ENCODE results near the gene NSRP1. TPM values are rescaled to one million over a fixed set of nuclear protein-coding genes. Genes with fewer than 3 reads are reported as not detected.

Gene NSRP1
- total and polyA plus RNA-seq, 2 of the 8 experiments (the other 6 are each of a cell fraction or from before 2014, with no cell fraction given) = 6.1 to 22.4 TPM

GRCh38 chr17:30235386-30236296 is 119.0 kb downstream of the NSRP1 start, which contains the start of gene SLC6A4 (continued):
- no peak for TF ChIP-seq CHD7 (IDR thresholded peaks at IDR 0.05; ENCODE audit: insufficient replicate concordance, low read length)
- TF ChIP-seq SIX5 (IDR thresholded peaks at IDR 0.05; ENCODE audit: low read depth, low read length) = no peak
- TF ChIP-seq TAF7 (optimal IDR thresholded peaks at IDR 0.05; ENCODE audit: borderline replicate concordance, low read depth, low read length) = no peak
- no peak for TF ChIP-seq NRF1 (IDR thresholded peaks at IDR 0.05; ENCODE audit: low read depth, low read length)
- no peak for TF ChIP-seq NANOG (IDR thresholded peaks at IDR 0.05; ENCODE audit: insufficient read depth, low read depth, low read length, poor library complexity, severe bottlenecking)
- TF ChIP-seq SUZ12 (IDR thresholded peaks at IDR 0.05; ENCODE audit: low read length) = peak; percentile 87
- no peak for TF ChIP-seq BRCA1 (IDR thresholded peaks at IDR 0.05; ENCODE audit: low read depth, low read length)
- TF ChIP-seq GTF2F1 (IDR thresholded peaks at IDR 0.05; ENCODE audit: borderline replicate concordance, low read depth, low read length) = no peak
